Right lobe of liver (tissue), 6 donors: Measurements from ENCODE around the gene DDX31. TPM values are rescaled to one million over a fixed set of nuclear protein-coding genes. Genes with fewer than 3 reads are reported as not detected.
"Not testable (repeated sequence)": the region's sequence is repeated elsewhere in the genome, so short reads cannot be mapped to it uniquely, and the experiment has no call there.

Source experiments
- ATAC-seq, 4 donors: fragments of 200-7000 bp; cut with Tn5 transposase; one replicate each; pipeline ENCODE4 v1.9.1; 2020; ENCODE audit warnings: mild to moderate bottlenecking in 4 of 4, moderate library complexity in 4 of 4
- DNase-seq, 3 donors: peaks; one replicate each; pipeline ENCODE4 v3.0.0-alpha.2; 2020
- H3K27ac ChIP-seq, 3 donors: fragments of 200-600 bp; one replicate each; pipeline ENCODE4 v1.8.0; 2022
- H3K27me3 ChIP-seq, 2 donors: fragments of 200-600 bp; one replicate each; pipeline ENCODE4 v1.8.0; 2022
- H3K36me3 ChIP-seq, 4 donors: fragments of 200-600 bp; sonication (generic) in 1 of 4; one replicate each; pipeline versions ENCODE4 v1.5.1 to v1.8.0; 2017 to 2022; ENCODE audit warnings: control low read depth in 1 of 4
- H3K4me1 ChIP-seq, 4 donors: fragments of 200-600 bp; sonication (generic) in 1 of 4; one replicate each; pipeline versions ENCODE4 v1.5.1 to v1.8.0; 2017 to 2022; ENCODE audit warnings: control low read depth in 1 of 4
- H3K4me3 ChIP-seq, 3 donors: fragments of 200-600 bp; one replicate each; pipeline ENCODE4 v1.8.0; 2022
- H3K9me3 ChIP-seq, 4 donors: fragments of 200-600 bp; sonication (generic) in 1 of 4; one replicate each; pipeline versions ENCODE4 v1.5.1 to v1.8.0; 2017 to 2022; ENCODE audit warnings: control low read depth in 1 of 4
- CTCF ChIP-seq, 4 donors: fragments of 200-600 bp in 3 of 4; fragments of 450-650 bp in 1 of 4; IDR thresholded peaks; one replicate each; pipeline versions ENCODE4 v1.5.1 to v1.8.0; 2016 to 2022; ENCODE audit warnings: antibody characterized with exemption in 4 of 4, mild to moderate bottlenecking in 2 of 4
- POLR2A ChIP-seq: fragments of 450-650 bp; IDR thresholded peaks from one replicate; pipeline ENCODE4 v1.6.1; 2017; ENCODE audit warnings: antibody characterized with exemption, mild to moderate bottlenecking
- WGBS: methylation state at CpG from one replicate; pipeline ENCODE4 v1.1.6; 2018; ENCODE audit warnings: low coverage, low lambda C conversion rate; ENCODE audit not compliant: insufficient coverage; ENCODE audit errors: missing lambda C conversion rate; 5-methylcytosine and 5-hydroxymethylcytosine counted together
- intact Hi-C, 2 donors: fragments of 100-400 bp; cut with DNase I; formaldehyde crosslinking; loops; one replicate each; pipeline versions ENCODE4 v1.11.2 to v1.14.1; 2022
- long read RNA-seq: library from polyadenylated mRNA; unstranded; transcript quantifications from one replicate; pipeline ENCODE4 v2.0.0, GENCODE V29; 2019
- total RNA-seq, 6 experiments: library from RNA; depleted of rRNA in 2 of 6; stranded (reverse); fragments of >200 nt in 2 of 6; fragmentation: NEBNext Ultra II Directional in 3 of 6; extraction: Animal tissue kit (Norgen Biotek cat#: 25700) in 3 of 6; gene quantifications; one replicate each; pipeline versions ENCODE4 v1.1.0 to v1.2.4, GENCODE V29; 2016 to 2023
- donor health status: DM: no; HTN: yes; CAD: no.
- donor health status: DM: no; HTN: no; CAD: no.
- donor health status: DM: no; HTN: no; CAD: no.
- donor health status: DM: no; HTN: yes; CAD: no.
- donor health status: DM: no; HTN: yes; CAD: no.

The DDX31 gene
- 1 to 10 TPM; 7.1 to 8.7 (median 8.0) TPM for total RNA-seq
- long read RNA-seq, partial matches to known transcripts = 1 of 2 reads
- long read RNA-seq, other reads (novel, unspliced or antisense) = 1 of 2 reads

DNA sequence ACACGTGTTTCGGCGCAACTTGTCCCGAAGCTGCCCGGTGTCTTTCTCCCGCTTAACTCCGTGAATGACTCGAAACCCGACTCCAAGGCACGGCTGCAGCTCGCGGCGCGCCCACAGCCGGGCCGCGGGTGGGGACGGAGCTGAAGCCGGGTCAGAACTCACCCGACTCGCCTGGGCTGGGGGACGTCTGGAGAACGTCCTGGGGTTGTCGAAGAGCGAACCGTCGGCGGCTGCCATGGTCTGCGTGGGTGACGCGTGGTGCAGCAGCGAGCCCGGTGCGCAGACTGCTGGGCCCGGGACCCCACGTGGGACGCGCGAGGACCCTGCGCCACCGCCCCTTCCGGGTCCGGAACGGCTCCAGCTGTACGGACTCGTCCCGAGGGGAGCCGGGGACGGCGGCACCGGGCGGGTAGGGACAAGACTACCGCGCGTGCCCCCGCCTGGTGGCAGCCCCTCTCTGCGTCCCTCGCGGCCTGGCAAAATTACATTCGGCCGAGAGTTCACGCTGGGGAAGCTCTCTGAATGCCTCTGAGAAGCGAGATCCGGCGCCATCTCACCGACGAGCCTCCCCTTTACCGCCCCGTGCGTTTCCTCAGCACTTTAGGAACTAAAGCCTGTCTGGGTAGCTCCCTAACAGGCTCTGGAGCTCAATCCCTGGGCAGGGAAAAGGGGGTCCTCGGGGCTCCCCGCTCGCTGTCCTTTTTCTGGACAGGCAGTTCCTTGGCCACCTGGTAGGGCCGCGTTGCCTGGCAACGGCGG, at the start of gene DDX31:
Gene DDX31, minus strand, starts transcription at position 286 of the 759 bp plus-strand sequence. Its CDS starts 49 bp downstream, at position 237.
- peak; percentile 96 to 97 (median 96) for ATAC-seq
- Histone ChIP-seq H3K27me3 (no peaks in the 10 kb centered on the region), H3K4me3 (peak within 1 kb of the TSS; percentile 83 to 99 (median 97)), H3K27ac (peak within 1 kb of the TSS; percentile 72 to 93 (median 81)), H3K9me3 (no peaks in the 10 kb centered on the region), H3K4me1 (peaks cover 0 to 9% (median 0%) of the 10 kb centered on the region in 4 donors), H3K36me3 (no peaks in the 10 kb centered on the region)
- 2% methylated on average over 9 of the region's 77 CpGs for WGBS
- DNase-seq = peak; percentile 89 to 90 (median 90)
- TF ChIP-seq POLR2A = peak; percentile 69
- no peak for TF ChIP-seq CTCF (IDR thresholded peaks at IDR 0.05)
- intact Hi-C loops = no loop called here

DNA sequence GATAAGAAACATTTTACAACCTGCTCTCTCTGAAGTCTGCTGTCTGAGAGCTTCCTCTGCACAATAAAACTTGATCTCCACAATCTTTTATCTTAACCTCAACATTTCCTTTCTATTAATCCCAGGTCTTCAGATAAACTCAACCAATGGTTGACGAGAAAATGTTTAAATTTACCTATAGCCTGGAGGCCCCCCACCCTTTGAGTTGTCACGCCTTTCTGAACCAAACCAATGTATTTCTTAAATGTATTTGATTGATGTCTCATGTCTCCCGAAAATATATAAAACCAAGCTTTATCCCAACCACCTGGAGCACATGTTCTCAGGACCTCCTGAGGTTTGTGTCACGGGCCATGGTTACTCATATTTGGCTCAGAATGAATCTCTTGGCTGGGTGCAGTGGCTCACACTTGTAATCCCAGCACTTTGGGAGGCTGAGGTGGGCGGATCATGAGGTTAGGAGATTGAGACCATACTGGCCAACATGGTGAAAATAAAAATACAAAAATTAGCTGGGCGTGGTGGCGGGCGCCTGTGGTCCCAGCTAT, 48.7 kb upstream of the DDX31 start:
- H3K36me3 ChIP-seq, ATAC-seq, H3K4me3 ChIP-seq, DNase-seq, H3K9me3 ChIP-seq, H3K27ac ChIP-seq, H3K27me3 ChIP-seq, intact Hi-C loops, H3K4me1 ChIP-seq: not testable (repeated sequence)
- 52% methylated on average over 8 of the region's 8 CpGs for WGBS

- no peak for TF ChIP-seq CTCF (IDR thresholded peaks at IDR 0.05)
- TF ChIP-seq POLR2A = no peak
- intact Hi-C loops = no loop called here
- no peaks in the 10 kb centered on the region for H3K4me1 ChIP-seq
- DNase-seq (no peak), ATAC-seq (no peak)
- H3K27ac ChIP-seq = no peak overlapping the region
- no peaks in the 10 kb centered on the region for H3K36me3 ChIP-seq
- WGBS = 61% methylated on average over 6 of the region's 13 CpGs
- no peak overlapping the region for H3K4me3 ChIP-seq
- no peaks in the 10 kb centered on the region for H3K27me3 ChIP-seq
- no peaks in the 10 kb centered on the region for H3K9me3 ChIP-seq
Measured at GRCh38 chr9:132717326-132717945, 47.7 kb upstream of the DDX31 start.

- Histone ChIP-seq H3K27me3 (no peaks in the 10 kb centered on the region), H3K4me3 (no peak overlapping the region), H3K36me3 (no peaks in the 10 kb centered on the region), H3K9me3 (no peaks in the 10 kb centered on the region), H3K27ac (no peak overlapping the region), H3K4me1 (no peaks in the 10 kb centered on the region)
- intact Hi-C loops = no loop called here
- no peak for ATAC-seq
- DNase-seq = no peak
- whole genome bisulfite sequencing = 62% methylated on average over 3 of the region's 4 CpGs
- TF ChIP-seq POLR2A (no peak), CTCF (IDR thresholded peaks at IDR 0.05) (no peak)
Measured at GRCh38 chr9:132716007-132716406, 46.2 kb upstream of the DDX31 start.

GRCh38 chr9:132712753-132713152, 43.0 kb upstream of the DDX31 start:
- H3K27me3 ChIP-seq = no peaks in the 10 kb centered on the region
- ATAC-seq = no peak
- no peaks in the 10 kb centered on the region for H3K4me1 ChIP-seq
- H3K36me3 ChIP-seq = no peaks in the 10 kb centered on the region
- 35% methylated on average over 3 of the region's 5 CpGs for WGBS
- intact Hi-C loops = no loop called here
- no peak overlapping the region for H3K27ac ChIP-seq
- TF ChIP-seq POLR2A (no peak), CTCF (IDR thresholded peaks at IDR 0.05) (no peak)
- no peak overlapping the region for H3K4me3 ChIP-seq
- H3K9me3 ChIP-seq = no peaks in the 10 kb centered on the region
- no peak for DNase-seq
